Esophagus squamous epithelium (tissue), 4 donors: Measurements from ENCODE around the gene METTL16.
"Not testable (repeated sequence)": the region's sequence is repeated elsewhere in the genome, so short reads cannot be mapped to it uniquely, and the experiment has no call there.

Experiments
- CTCF ChIP-seq, 6 experiments: fragments of 450-650 bp in 4 of 6; fragments of 200-600 bp in 2 of 6; sonication (generic) in 2 of 6; IDR thresholded peaks; one replicate each; pipeline ENCODE4 v1.5.1; 2016 to 2019; ENCODE audit warnings: antibody characterized with exemption in 6 of 6, mild to moderate bottlenecking in 4 of 6, moderate library complexity in 4 of 6
- POLR2A ChIP-seq, 4 donors: fragments of 450-650 bp; IDR thresholded peaks; one replicate each; pipeline ENCODE4 v1.6.1; 2017; ENCODE audit warnings: antibody characterized with exemption in 4 of 4, mild to moderate bottlenecking in 4 of 4, moderate library complexity in 3 of 4

GRCh38 chr17:2489286-2489685 is 22.4 kb downstream of the METTL16 start:
- not testable (repeated sequence) for TF ChIP-seq CTCF, POLR2A (IDR thresholded peaks at IDR 0.05)
